ENCODE data around the gene MMP20. TPM values are rescaled to one million over a fixed set of nuclear protein-coding genes. Genes with fewer than 3 reads are reported as not detected.

MMP20 gene
- total RNA-seq, 4 donors from 2014 or later, result not detected

- H3K27me3 ChIP-seq, result no peaks in the 10 kb centered on the region
- no peak for ATAC-seq
- in situ Hi-C loops (cut with MboI; ENCODE audit: low sequenced_read_pairs in 4 of 4), result no loop called here
Measured at GRCh38 chr11:102553835-102554282, 71.3 kb downstream of the MMP20 start.

GRCh38 chr11:102552447-102553194 is 72.5 kb downstream of the MMP20 start:
- Histone ChIP-seq H3K27me3 (no peaks in the 10 kb centered on the region), H3K36me3 (no peaks in the 10 kb centered on the region), H3K27ac (no peak overlapping the region), H3K9me3 (no peaks in the 10 kb centered on the region), H3K4me1 (no peaks in the 10 kb centered on the region), H3K4me3 (no peak overlapping the region)
- no peak for ATAC-seq
- in situ Hi-C loops (cut with MboI; ENCODE audit: low sequenced_read_pairs in 4 of 4), result no loop called here
- intact Hi-C loops (cut with DNase I; ENCODE audit: low total_unique reads), result no loop called here
- no peak for DNase-seq
- TF ChIP-seq CTCF (IDR thresholded peaks at IDR 0.05 in 4 of 5, conservative IDR thresholded peaks at IDR 0.05 in 1 of 5) (no peak), POLR2A (IDR thresholded peaks at IDR 0.05) (no peak)

More at GRCh38 chr11:102553835-102554282, 71.3 kb downstream of the MMP20 start:
- intact Hi-C loops (cut with DNase I; ENCODE audit: low total_unique reads), result no loop called here
- TF ChIP-seq CTCF (IDR thresholded peaks at IDR 0.05 in 4 of 5, conservative IDR thresholded peaks at IDR 0.05 in 1 of 5) (no peak), POLR2A (IDR thresholded peaks at IDR 0.05) (no peak)
- no peak overlapping the region for H3K4me3 ChIP-seq
- no peak for DNase-seq
- no peaks in the 10 kb centered on the region for H3K9me3 ChIP-seq
- H3K4me1 ChIP-seq, result no peaks in the 10 kb centered on the region
- H3K27ac ChIP-seq, result no peak overlapping the region
- no peaks in the 10 kb centered on the region for H3K36me3 ChIP-seq

- no peak for TF ChIP-seq CTCF (IDR thresholded peaks at IDR 0.05 in 4 of 5, conservative IDR thresholded peaks at IDR 0.05 in 1 of 5)
- no peak for TF ChIP-seq POLR2A (IDR thresholded peaks at IDR 0.05)
- H3K4me1 ChIP-seq, result no peaks in the 10 kb centered on the region
- DNase-seq (no peak), ATAC-seq (no peak)
- intact Hi-C loops (cut with DNase I; ENCODE audit: low total_unique reads), result no loop called here
- H3K9me3 ChIP-seq, result no peaks in the 10 kb centered on the region
- H3K36me3 ChIP-seq, result no peaks in the 10 kb centered on the region
- no peaks in the 10 kb centered on the region for H3K27me3 ChIP-seq
- no peak overlapping the region for H3K4me3 ChIP-seq
- H3K27ac ChIP-seq, result no peak overlapping the region
- in situ Hi-C loops (cut with MboI; ENCODE audit: low sequenced_read_pairs in 4 of 4), result no loop called here
Measured at GRCh38 chr11:102552020-102552419, 73.1 kb downstream of the MMP20 start.

GRCh38 chr11:102551169-102551781 is 73.9 kb downstream of the MMP20 start:
- intact Hi-C loops (cut with DNase I; ENCODE audit: low total_unique reads), result no loop called here
- H3K36me3 ChIP-seq, result no peaks in the 10 kb centered on the region
- in situ Hi-C loops (cut with MboI; ENCODE audit: low sequenced_read_pairs in 4 of 4), result no loop called here
- TF ChIP-seq POLR2A (IDR thresholded peaks at IDR 0.05) (no peak), CTCF (IDR thresholded peaks at IDR 0.05 in 4 of 5, conservative IDR thresholded peaks at IDR 0.05 in 1 of 5) (no peak)
- H3K27ac ChIP-seq, result no peak overlapping the region
- H3K4me1 ChIP-seq, result no peaks in the 10 kb centered on the region
- no peaks in the 10 kb centered on the region for H3K9me3 ChIP-seq
- no peaks in the 10 kb centered on the region for H3K27me3 ChIP-seq
- no peak overlapping the region for H3K4me3 ChIP-seq
- DNase-seq (no peak), ATAC-seq (no peak)

Data from gastrocnemius medialis (tissue), 4 donors.